Measurements from ENCODE around the gene TMEM179B. TPM values are rescaled to one million over a fixed set of nuclear protein-coding genes. Genes with fewer than 3 reads are reported as not detected.
"Not testable (repeated sequence)": the region's sequence is repeated elsewhere in the genome, so short reads cannot be mapped to it uniquely, and the experiment has no call there.

Gene TMEM179B
- total RNA-seq (2014; rRNA removed; shearing (Covaris generic)): 92.8 and 131 TPM in 2 replicates

- peak; percentile 98 to 100 for DNase-seq (ENCODE audit: low read depth in 1 of 2, low spot score in 2 of 2)
- Histone ChIP-seq H3K4me1 (replicated peaks) (peaks cover 28% of the 10 kb centered on the region), H3K36me3 (peaks cover 81% of the 10 kb centered on the region), H3K4me3 (peak within 1 kb of the TSS; percentile 79), H3K27ac (peak within 1 kb of the TSS; percentile 44), H3K27me3 (replicated peaks) (no peaks in the 10 kb centered on the region), H3K9me3 (replicated peaks) (0 out of 2 replicates have a peak, but pooled peaks cover 2% of the 10 kb centered on the region)
Measured at GRCh38 chr11:62787005-62787759, at the start of gene TMEM179B. Gene TMEM179B (plus strand): TSS chr11:62787402. CDS start chr11:62787432, 30 bp downstream.

DNA sequence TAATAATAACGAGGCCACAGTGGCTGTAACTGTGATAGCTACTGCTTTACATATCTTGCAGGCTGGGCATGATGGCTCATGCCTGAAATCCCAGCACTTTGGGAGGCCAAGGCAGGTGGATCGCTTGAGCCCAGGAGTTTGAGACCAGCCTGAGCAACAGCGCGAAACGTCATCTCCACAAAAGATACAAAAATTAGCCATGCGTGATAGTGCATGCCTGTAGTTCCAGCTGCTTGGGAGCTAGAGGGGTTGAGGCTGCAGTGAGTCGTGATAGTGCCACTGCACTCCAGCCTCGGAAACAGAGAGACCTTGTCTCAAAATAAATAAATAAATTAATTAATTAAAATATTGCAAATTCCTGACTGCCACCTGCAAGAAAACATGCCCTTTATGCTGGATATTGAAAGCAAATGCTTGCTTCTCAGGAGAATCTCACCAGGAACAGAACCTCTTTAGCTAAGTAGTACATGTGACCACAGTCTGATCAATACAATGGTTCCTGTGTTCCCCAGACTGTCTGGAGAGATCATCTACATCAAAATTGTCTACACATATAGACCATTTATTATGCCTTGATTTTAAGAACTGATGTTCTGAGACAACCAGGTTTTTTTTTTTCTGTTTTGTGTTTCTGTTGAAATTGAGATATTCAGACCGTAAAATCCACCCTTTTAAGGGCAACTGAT, 39.6 kb upstream of the TMEM179B start:
- Histone ChIP-seq H3K27me3 (replicated peaks) (no peaks in the 10 kb centered on the region), H3K36me3 (peaks cover 24% of the 10 kb centered on the region), H3K9me3 (replicated peaks) (no peaks in the 10 kb centered on the region), H3K4me3 (no peak overlapping the region), H3K4me1 (replicated peaks) (no peaks in the 10 kb centered on the region), H3K27ac (no peak overlapping the region)
- DNase-seq (ENCODE audit: low read depth in 1 of 2, low spot score in 2 of 2): no peak

DNA sequence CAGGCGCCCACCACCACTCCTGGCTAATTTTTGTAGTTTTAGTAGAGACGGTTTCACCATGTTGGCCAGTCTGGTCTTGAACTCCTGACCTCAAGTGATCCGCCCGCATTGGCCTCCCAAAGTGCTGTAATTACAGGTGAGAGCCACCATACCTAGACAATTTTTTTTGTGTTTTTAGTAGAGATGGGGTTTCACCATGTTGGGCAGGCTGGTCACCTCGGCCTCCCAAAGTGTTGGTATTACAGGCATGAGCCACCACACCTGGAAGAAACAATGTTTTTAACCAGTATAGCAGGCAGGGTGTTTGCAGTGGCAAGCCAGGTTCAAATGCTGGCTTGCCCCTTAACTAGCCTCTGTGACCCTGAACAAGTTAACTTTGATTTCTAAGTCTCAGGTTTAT, 37.3 kb upstream of the TMEM179B start:
- not testable (repeated sequence) for DNase-seq (ENCODE audit: low read depth in 1 of 2, low spot score in 2 of 2); H3K4me3 ChIP-seq; H3K27ac ChIP-seq; H3K27me3 ChIP-seq (replicated peaks); H3K9me3 ChIP-seq (replicated peaks)
- peaks cover 27% of the 10 kb centered on the region for H3K36me3 ChIP-seq
- H3K4me1 ChIP-seq (replicated peaks): peaks cover 11% of the 10 kb centered on the region

DNA sequence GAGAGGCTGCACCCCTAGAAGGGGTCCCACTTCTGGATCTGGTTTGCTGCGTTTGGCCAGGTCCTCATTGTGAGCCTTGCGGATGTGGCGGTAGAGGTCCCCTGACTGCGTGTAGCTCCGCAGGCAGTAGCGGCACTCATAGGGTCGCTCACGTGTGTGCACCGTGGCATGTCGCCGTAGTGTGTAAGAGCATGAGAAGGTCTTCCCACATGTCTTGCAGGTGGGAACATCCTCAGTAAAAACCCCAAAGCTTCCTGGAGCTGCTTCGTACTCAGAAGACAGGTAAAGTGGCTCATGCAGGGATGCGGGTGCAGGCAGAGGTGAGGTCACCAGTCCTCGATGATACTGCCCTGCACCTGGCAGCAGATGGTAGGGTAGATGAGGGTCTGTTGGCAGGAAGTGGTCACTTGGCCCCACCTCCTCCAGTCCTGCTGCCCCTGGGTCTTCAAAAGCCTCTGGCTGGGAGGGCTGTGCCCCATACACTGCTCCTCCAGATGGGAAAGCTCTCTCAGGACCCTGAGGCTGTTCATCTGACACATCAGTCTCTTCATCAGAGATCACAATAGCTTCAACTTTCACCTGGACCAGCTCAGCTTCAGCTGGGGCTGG, 34.9 kb upstream of the TMEM179B start:
- peaks cover 27% of the 10 kb centered on the region for H3K36me3 ChIP-seq
- H3K4me3 ChIP-seq: no peak overlapping the region
- H3K27ac ChIP-seq: no peak overlapping the region
- no peak for DNase-seq (ENCODE audit: low read depth in 1 of 2, low spot score in 2 of 2)
- peaks cover 13% of the 10 kb centered on the region for H3K4me1 ChIP-seq (replicated peaks)
- no peaks in the 10 kb centered on the region for H3K27me3 ChIP-seq (replicated peaks)
- no peaks in the 10 kb centered on the region for H3K9me3 ChIP-seq (replicated peaks)

DNA sequence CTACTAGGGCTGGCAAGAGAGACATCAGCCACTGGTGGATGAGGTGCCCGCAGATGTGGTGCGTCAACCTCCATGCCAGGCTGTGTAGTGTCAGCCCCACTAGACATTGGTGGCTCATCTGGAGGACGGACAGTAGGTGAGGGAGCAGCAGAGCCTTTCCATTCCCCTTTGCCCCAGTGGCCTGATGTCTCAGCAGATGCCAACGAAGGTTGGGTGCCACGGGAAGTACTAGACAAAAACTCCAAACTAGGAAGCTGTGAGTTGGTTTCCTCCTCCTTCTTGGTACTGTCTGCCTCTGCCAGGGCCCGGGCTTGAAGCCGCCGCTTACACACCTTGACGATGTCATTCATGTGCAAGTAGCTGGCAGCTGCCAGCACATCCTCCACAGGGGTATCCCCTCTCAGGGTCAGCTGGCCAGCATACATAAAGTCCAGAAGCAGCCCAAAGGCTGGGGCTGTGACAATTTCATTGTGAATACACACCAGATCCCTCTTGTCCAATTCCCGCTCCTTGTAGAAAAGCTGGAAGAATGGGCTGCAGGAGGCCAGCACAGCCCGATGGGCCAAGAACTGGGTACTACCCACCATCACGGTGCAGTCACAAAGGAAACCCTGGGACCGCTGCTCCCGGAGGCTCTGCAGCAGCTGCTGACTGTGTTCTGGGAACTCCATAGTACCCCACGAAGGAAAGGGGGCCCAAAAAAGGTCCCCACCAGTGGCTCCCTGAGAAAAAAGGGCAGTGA, 34.0 kb upstream of the TMEM179B start:
- Histone ChIP-seq H3K27ac (no peak overlapping the region), H3K4me1 (replicated peaks) (peaks cover 13% of the 10 kb centered on the region)

DNA sequence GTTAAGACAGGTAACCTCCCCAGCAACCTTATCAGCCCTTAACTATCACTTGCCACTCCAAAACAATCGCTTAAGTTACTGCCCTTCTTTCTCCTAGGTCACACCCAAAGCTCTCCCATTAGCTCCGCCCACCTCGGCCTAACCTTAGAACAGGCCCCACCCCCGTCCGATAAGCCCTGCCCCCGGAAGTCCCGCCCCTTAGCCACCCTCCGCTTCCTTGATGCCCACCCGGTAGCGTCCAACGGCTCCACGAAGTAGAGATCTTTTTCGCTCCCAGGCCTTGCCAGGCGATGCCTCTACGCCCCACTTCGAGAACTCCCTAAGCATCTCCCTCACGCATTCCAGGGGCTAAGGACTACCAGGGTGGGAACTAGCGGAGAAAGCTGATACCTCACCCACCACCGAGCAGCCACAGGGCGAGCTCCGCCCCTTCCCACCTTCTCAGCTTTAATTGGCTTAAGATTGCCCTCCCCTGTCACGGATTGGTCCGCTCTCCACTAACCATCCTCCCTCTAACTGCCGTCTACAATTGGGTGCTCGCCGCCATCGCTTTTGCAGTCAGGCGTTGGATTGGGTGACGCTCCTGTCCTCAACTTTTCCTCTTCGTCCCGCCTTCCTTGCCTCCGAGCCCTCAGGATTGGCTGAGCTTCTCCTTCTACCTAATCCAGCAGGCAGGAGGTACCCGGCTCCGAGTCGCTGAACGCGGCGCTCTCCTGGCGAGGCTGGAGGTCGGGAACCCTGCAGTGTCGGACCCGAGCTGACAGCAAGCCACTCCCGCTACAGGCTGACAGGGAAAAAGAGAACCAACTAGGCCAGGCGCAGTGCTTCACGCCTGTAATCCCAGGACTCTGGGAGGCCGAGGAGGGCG, 33.2 kb upstream of the TMEM179B start, which contains the start of gene ZBTB3:
ZBTB3 (minus strand) TSS at position 425 of the 868 bp plus-strand sequence. CDS start 496 bp downstream, outside the sequence.
- DNase-seq (ENCODE audit: low read depth in 1 of 2, low spot score in 2 of 2): peak; percentile 100
- peaks cover 13% of the 10 kb centered on the region for H3K4me1 ChIP-seq (replicated peaks)
- peaks cover 26% of the 10 kb centered on the region for H3K36me3 ChIP-seq

More for the DNA sequence above, 34.0 kb upstream of the TMEM179B start:
- Histone ChIP-seq H3K36me3 (peaks cover 27% of the 10 kb centered on the region), H3K9me3 (replicated peaks) (no peaks in the 10 kb centered on the region), H3K4me3 (peak overlapping the region; percentile 63), H3K27me3 (replicated peaks) (no peaks in the 10 kb centered on the region)
- no peak for DNase-seq (ENCODE audit: low read depth in 1 of 2, low spot score in 2 of 2)

DNA sequence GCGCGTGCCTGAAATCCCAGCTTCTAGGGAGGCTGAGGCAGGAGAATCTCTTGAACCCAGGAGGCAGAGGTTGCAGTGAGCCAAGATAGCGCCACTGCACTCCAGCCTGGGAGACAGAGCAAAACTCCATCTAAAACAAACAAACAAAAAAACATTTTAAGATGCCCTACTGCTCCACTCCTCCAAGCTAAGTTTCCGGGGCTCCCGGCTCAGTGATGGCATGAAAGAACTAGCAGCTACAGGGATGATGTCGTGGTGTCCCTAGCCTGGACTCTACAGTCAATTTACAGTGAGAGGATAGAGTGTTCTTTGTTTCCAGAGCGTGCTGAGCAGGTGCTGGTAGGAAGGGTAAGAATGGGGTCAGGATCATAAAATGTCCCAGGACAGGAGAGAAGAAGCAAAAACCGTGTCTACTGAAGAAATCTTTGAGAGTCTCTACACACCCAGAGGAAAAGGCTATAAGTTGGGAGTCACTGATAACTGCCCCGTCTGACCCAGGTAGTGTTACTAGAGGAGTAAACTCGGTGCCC, 32.1 kb upstream of the TMEM179B start:
- Histone ChIP-seq H3K4me3 (no peak overlapping the region), H3K9me3 (replicated peaks) (no peaks in the 10 kb centered on the region), H3K27me3 (replicated peaks) (no peaks in the 10 kb centered on the region), H3K27ac (no peak overlapping the region), H3K4me1 (replicated peaks) (peaks cover 13% of the 10 kb centered on the region), H3K36me3 (peaks cover 18% of the 10 kb centered on the region)
- DNase-seq (ENCODE audit: low read depth in 1 of 2, low spot score in 2 of 2): no peak

More for the DNA sequence above, 33.2 kb upstream of the TMEM179B start, which contains the start of gene ZBTB3:
- H3K27me3 ChIP-seq (replicated peaks): no peaks in the 10 kb centered on the region
- no peaks in the 10 kb centered on the region for H3K9me3 ChIP-seq (replicated peaks)
- peak within 1 kb of the TSS; percentile 74 for H3K27ac ChIP-seq
- peak within 1 kb of the TSS; percentile 63 for H3K4me3 ChIP-seq

DNA sequence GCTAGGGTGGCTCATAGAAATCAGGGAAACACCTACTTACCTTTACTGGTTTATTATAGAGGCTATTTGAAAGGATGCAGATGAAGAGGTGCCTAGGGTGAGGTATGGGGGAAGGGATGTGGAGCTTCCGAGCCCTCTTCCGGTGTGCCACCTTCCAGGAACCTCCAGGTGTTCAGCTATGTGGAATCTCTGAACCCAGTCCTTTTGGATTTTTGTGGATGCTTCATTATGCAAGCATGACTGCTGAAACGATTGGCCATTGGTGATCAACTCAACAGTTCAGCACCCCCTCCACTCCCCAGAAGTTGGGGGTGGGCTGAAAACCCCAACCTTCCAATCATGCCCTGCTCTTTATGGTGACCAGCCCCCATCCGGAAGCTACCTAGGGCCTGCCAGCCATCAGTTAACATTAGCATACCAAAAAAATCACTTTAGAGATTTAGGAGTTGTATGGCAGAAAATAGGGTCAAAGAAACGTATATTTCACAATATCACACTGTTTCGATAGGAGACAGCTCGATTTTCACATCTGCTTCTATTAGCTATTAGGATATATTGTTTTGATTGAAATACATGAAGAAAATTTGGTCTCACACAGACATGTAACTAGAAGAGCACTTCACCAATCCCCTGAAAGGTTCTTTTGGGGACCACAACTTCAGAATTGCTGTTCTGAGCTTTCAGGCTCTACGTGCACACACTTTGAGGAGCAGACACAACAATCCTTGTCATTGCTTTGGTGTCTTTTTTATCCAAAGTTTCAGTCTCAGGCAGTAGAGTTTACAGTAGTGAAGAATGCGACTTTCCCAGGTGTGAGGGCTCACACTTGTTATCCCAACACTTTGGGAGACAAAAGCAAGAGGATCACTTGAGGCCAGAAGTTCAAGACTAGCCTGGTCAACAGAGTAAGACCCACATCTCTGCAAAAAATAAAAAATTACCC, 29.1 kb upstream of the TMEM179B start:
- Histone ChIP-seq H3K4me1 (replicated peaks) (peaks cover 28% of the 10 kb centered on the region), H3K9me3 (replicated peaks) (no peaks in the 10 kb centered on the region), H3K27ac (no peak overlapping the region), H3K4me3 (no peak overlapping the region), H3K27me3 (replicated peaks) (no peaks in the 10 kb centered on the region), H3K36me3 (peaks cover 13% of the 10 kb centered on the region)
- no peak for DNase-seq (ENCODE audit: low read depth in 1 of 2, low spot score in 2 of 2)

- not testable (repeated sequence) for H3K9me3 ChIP-seq (replicated peaks); DNase-seq (ENCODE audit: low read depth in 1 of 2, low spot score in 2 of 2); H3K27me3 ChIP-seq (replicated peaks)
- H3K4me3 ChIP-seq: peak overlapping the region; percentile 85
- peak overlapping the region; percentile 15; the same call in 1 of the 2 replicates for H3K27ac ChIP-seq
- H3K36me3 ChIP-seq: peaks cover 33% of the 10 kb centered on the region
- H3K4me1 ChIP-seq (replicated peaks): peaks cover 15% of the 10 kb centered on the region
Measured at GRCh38 chr11:62760867-62761227, 26.4 kb upstream of the TMEM179B start.

GRCh38 chr11:62770778-62771143, 16.4 kb upstream of the TMEM179B start:
- Histone ChIP-seq H3K9me3 (replicated peaks) (no peaks in the 10 kb centered on the region), H3K4me3 (peak overlapping the region; percentile 62), H3K4me1 (replicated peaks) (peaks cover 15% of the 10 kb centered on the region), H3K27ac (peak overlapping the region; percentile 70), H3K27me3 (replicated peaks) (no peaks in the 10 kb centered on the region), H3K36me3 (peaks cover 40% of the 10 kb centered on the region)
- no peak for DNase-seq (ENCODE audit: low read depth in 1 of 2, low spot score in 2 of 2)

- Histone ChIP-seq H3K36me3 (peaks cover 40% of the 10 kb centered on the region), H3K4me3 (peak within 1 kb of the TSS; percentile 62), H3K27ac (peak within 1 kb of the TSS; percentile 70), H3K27me3 (replicated peaks) (no peaks in the 10 kb centered on the region), H3K9me3 (replicated peaks) (no peaks in the 10 kb centered on the region), H3K4me1 (replicated peaks) (peaks cover 15% of the 10 kb centered on the region)
- DNase-seq (ENCODE audit: low read depth in 1 of 2, low spot score in 2 of 2): peak; percentile 99
Measured at GRCh38 chr11:62771144-62772021, 15.8 kb upstream of the TMEM179B start, which contains the start of gene TAF6L. Gene TAF6L (plus strand): TSS chr11:62771396. CDS start chr11:62775784, 4,388 bp downstream.

Measured in SJSA1 (cell line).